ENCODE measurements around the gene PBXIP1.

PBXIP1 gene

GRCh38 chr1:154974102-154974807 lies 18.4 kb upstream of the PBXIP1 start, which contains the start of gene CKS1B:
CKS1B (plus strand) TSS chr1:154974681; CDS start chr1:154974746, 65 bp downstream.
- Mint-ChIP-seq H3K4me3 (no peak within 1 kb of the TSS), H3K27me3 (ENCODE audit: low read depth, poor library complexity) (no peaks in the 10 kb centered on the region), H3K9me3 (no peaks in the 10 kb centered on the region), H3K4me1 (peaks cover 31% of the 10 kb centered on the region), H3K36me3 (ENCODE audit: low read depth) (peaks cover 12% of the 10 kb centered on the region), H3K27ac (no peak within 1 kb of the TSS)
- DNase-seq, result peak; percentile 94
- TF ChIP-seq CTCF (IDR thresholded peaks at IDR 0.05), result no peak

- no peak for TF ChIP-seq CTCF (IDR thresholded peaks at IDR 0.05)
- H3K9me3 Mint-ChIP-seq, result no peaks in the 10 kb centered on the region
- peaks cover 8% of the 10 kb centered on the region for H3K36me3 Mint-ChIP-seq (ENCODE audit: low read depth)
- no peak overlapping the region for H3K27ac Mint-ChIP-seq
- peak; percentile 97 for DNase-seq
- H3K27me3 Mint-ChIP-seq (ENCODE audit: low read depth, poor library complexity), result no peaks in the 10 kb centered on the region
- H3K4me3 Mint-ChIP-seq, result no peak overlapping the region
- peaks cover 39% of the 10 kb centered on the region for H3K4me1 Mint-ChIP-seq
These were observed 17.6 kb upstream of the PBXIP1 start for GRCh38 chr1:154973344-154974101.

- H3K4me1 Mint-ChIP-seq, result peaks cover 47% of the 10 kb centered on the region
These were observed 16.8 kb upstream of the PBXIP1 start for GRCh38 chr1:154972517-154973343.

GRCh38 chr1:154972213-154972516 lies 16.3 kb upstream of the PBXIP1 start:
- DNase-seq, result no peak
- Mint-ChIP-seq H3K4me1 (peaks cover 50% of the 10 kb centered on the region), H3K4me3 (no peak overlapping the region), H3K9me3 (no peaks in the 10 kb centered on the region), H3K27ac (no peak overlapping the region), H3K27me3 (ENCODE audit: low read depth, poor library complexity) (no peaks in the 10 kb centered on the region), H3K36me3 (ENCODE audit: low read depth) (peaks cover 13% of the 10 kb centered on the region)
- no peak for TF ChIP-seq CTCF (IDR thresholded peaks at IDR 0.05)

More at GRCh38 chr1:154972517-154973343, 16.8 kb upstream of the PBXIP1 start:
- no peaks in the 10 kb centered on the region for H3K27me3 Mint-ChIP-seq (ENCODE audit: low read depth, poor library complexity)
- H3K9me3 Mint-ChIP-seq, result no peaks in the 10 kb centered on the region
- peak; percentile 61 for DNase-seq
- peaks cover 11% of the 10 kb centered on the region for H3K36me3 Mint-ChIP-seq (ENCODE audit: low read depth)
- H3K27ac Mint-ChIP-seq, result no peak overlapping the region
- TF ChIP-seq CTCF (IDR thresholded peaks at IDR 0.05), result no peak
- H3K4me3 Mint-ChIP-seq, result no peak overlapping the region

GRCh38 chr1:154971341-154971998 lies 15.6 kb upstream of the PBXIP1 start:
- DNase-seq, result no peak
- H3K4me3 Mint-ChIP-seq, result peak overlapping the region; percentile 88
- H3K36me3 Mint-ChIP-seq (ENCODE audit: low read depth), result peaks cover 20% of the 10 kb centered on the region
- no peaks in the 10 kb centered on the region for H3K27me3 Mint-ChIP-seq (ENCODE audit: low read depth, poor library complexity)
- no peak for TF ChIP-seq CTCF (IDR thresholded peaks at IDR 0.05)
- H3K27ac Mint-ChIP-seq, result peak overlapping the region; percentile 95
- H3K9me3 Mint-ChIP-seq, result no peaks in the 10 kb centered on the region
- H3K4me1 Mint-ChIP-seq, result peaks cover 52% of the 10 kb centered on the region

Measured in nephron progenitor cell (in vitro differentiated cells).